HG03575 (cell line): ENCODE measurements around the gene PRKAA1.
"Not testable (repeated sequence)": the region's sequence is repeated elsewhere in the genome, so short reads cannot be mapped to it uniquely, and the experiment has no call there.

Source experiments
- ATAC-seq: cut with Tn5 transposase; IDR thresholded peaks from one replicate; pipeline ENCODE4 v1.9.1; 2021; ENCODE audit not compliant: unreplicated experiment, insufficient number of reproducible peaks, low FRiP score; ENCODE audit errors: extremely low read depth

Gene PRKAA1

GRCh38 chr5:40786664-40787063 is 11.5 kb downstream of the PRKAA1 start:
- ATAC-seq: not testable (repeated sequence)

GRCh38 chr5:40784916-40785315 is 13.3 kb downstream of the PRKAA1 start:
- no peak for ATAC-seq

GRCh38 chr5:40784027-40784653 is 14.0 kb downstream of the PRKAA1 start:
- ATAC-seq: no peak

GRCh38 chr5:40781843-40782409 is 16.2 kb downstream of the PRKAA1 start:
- ATAC-seq: no peak

- no peak for ATAC-seq
Measured at GRCh38 chr5:40780858-40781257, 17.3 kb downstream of the PRKAA1 start.

- ATAC-seq: no peak
Measured at GRCh38 chr5:40780199-40780598, 18.0 kb downstream of the PRKAA1 start.

GRCh38 chr5:40779561-40779960 is 18.6 kb downstream of the PRKAA1 start:
- ATAC-seq: no peak

- no peak for ATAC-seq
Measured at GRCh38 chr5:40778133-40778532, 20.0 kb downstream of the PRKAA1 start.

- no peak for ATAC-seq
Measured at GRCh38 chr5:40776658-40776977, 21.6 kb downstream of the PRKAA1 start.

GRCh38 chr5:40775846-40776657 is 22.1 kb downstream of the PRKAA1 start:
- ATAC-seq: no peak

- no peak for ATAC-seq
Measured at GRCh38 chr5:40775085-40775845, 22.9 kb downstream of the PRKAA1 start.

GRCh38 chr5:40774623-40775022 is 23.6 kb downstream of the PRKAA1 start:
- no peak for ATAC-seq

- no peak for ATAC-seq
Measured at GRCh38 chr5:40770764-40771163, 27.4 kb downstream of the PRKAA1 start.

GRCh38 chr5:40762705-40763104 is 35.5 kb downstream of the PRKAA1 start:
- ATAC-seq: no peak

GRCh38 chr5:40757400-40757799 is 40.8 kb downstream of the PRKAA1 start:
- no peak for ATAC-seq

GRCh38 chr5:40755407-40756365 is 42.5 kb downstream of the PRKAA1 start, which contains the start of gene TTC33:
TSS of gene TTC33 (minus strand) at chr5:40755961. CDS start at chr5:40747018, 8,943 bp downstream.
- peak; percentile 57 for ATAC-seq

GRCh38 chr5:40755093-40755406 is 43.1 kb downstream of the PRKAA1 start:
- peak; percentile 68 for ATAC-seq

- ATAC-seq: peak; percentile 20
Measured at GRCh38 chr5:40754381-40755092, 43.6 kb downstream of the PRKAA1 start.
